GM23338 (cell line): ENCODE data around the gene TMTC4. TPM values are rescaled to one million over a fixed set of nuclear protein-coding genes. Genes with fewer than 3 reads are reported as not detected.
A peak's percentile ranks its signal among the peaks of the same experiment; 100 is the strongest.

Experiments
- ATAC-seq: fragments of 200-7000 bp; cut with Tn5 transposase; 3 replicates; pipeline ENCODE4 v1.9.1; 2020
- DNase-seq: peaks from one replicate; pipeline ENCODE4 v3.0.0-alpha.2; 2015; ENCODE audit warnings: low spot score
- H2AFZ ChIP-seq: fragments of 200-600 bp; sonication (generic); 2 replicates; pipeline ENCODE4 v1.8.0; 2016; ENCODE audit warnings: antibody characterized with exemption, mild to moderate bottlenecking, moderate library complexity
- H3F3A ChIP-seq: fragments of 200-600 bp; sonication (generic); replicated peaks from 2 replicates; pipeline ENCODE4 v1.8.0; 2017; ENCODE audit warnings: antibody characterized with exemption, mixed run types, low read depth
- H3K27ac ChIP-seq: fragments of 200-600 bp; sonication (generic); 2 replicates; pipeline ENCODE4 v1.6.1; 2016; ENCODE audit warnings: low read depth
- H3K27me3 ChIP-seq: fragments of 200-600 bp; sonication (generic); 2 replicates; pipeline ENCODE4 v1.8.0; 2016; ENCODE audit warnings: mild to moderate bottlenecking, mixed run types, moderate library complexity; ENCODE audit not compliant: insufficient read depth
- H3K36me3 ChIP-seq: fragments of 200-600 bp; sonication (generic); 2 replicates; pipeline ENCODE4 v1.8.0; 2016; ENCODE audit warnings: mild to moderate bottlenecking; ENCODE audit not compliant: insufficient read depth
- H3K4me1 ChIP-seq: fragments of 200-600 bp; sonication (generic); 2 replicates; pipeline ENCODE4 v1.8.0; 2016; ENCODE audit warnings: mild to moderate bottlenecking, moderate library complexity; ENCODE audit not compliant: insufficient read depth
- H3K4me2 ChIP-seq: fragments of 200-600 bp; sonication (generic); 2 replicates; pipeline ENCODE4 v1.7.1; 2017; ENCODE audit warnings: mixed run types
- H3K4me3 ChIP-seq: fragments of 200-600 bp; sonication (generic); 2 replicates; pipeline ENCODE4 v1.6.1; 2016; ENCODE audit warnings: mixed run types
- H3K79me2 ChIP-seq: fragments of 200-600 bp; sonication (generic); replicated peaks from 2 replicates; pipeline ENCODE4 v1.8.0; 2017; ENCODE audit warnings: mild to moderate bottlenecking; ENCODE audit not compliant: insufficient read depth
- H3K9me2 ChIP-seq: fragments of 200-600 bp; sonication (generic); 2 replicates; pipeline ENCODE4 v1.8.0; 2017; ENCODE audit not compliant: insufficient read depth
- H4K20me1 ChIP-seq: fragments of 200-600 bp; sonication (generic); replicated peaks from 2 replicates; pipeline ENCODE4 v1.8.0; 2017; ENCODE audit warnings: mild to moderate bottlenecking; ENCODE audit not compliant: insufficient read depth
- H3K27ac Mint-ChIP-seq: 2 replicates; pipeline ENCODE4 v1.8.0; 2020; ENCODE audit warnings: inconsistent platforms, mild to moderate bottlenecking, moderate library complexity, mixed read lengths
- H3K27me3 Mint-ChIP-seq: 3 replicates; pipeline ENCODE4 v1.8.0; 2022; ENCODE audit warnings: low read depth, mild to moderate bottlenecking, moderate library complexity, mixed read lengths, inconsistent platforms; ENCODE audit not compliant: insufficient read depth, poor library complexity
- H3K36me3 Mint-ChIP-seq: 3 replicates; pipeline ENCODE4 v1.8.0; 2021; ENCODE audit warnings: low read depth, mild to moderate bottlenecking, inconsistent platforms, moderate library complexity, mixed read lengths
- H3K4me1 Mint-ChIP-seq: 3 replicates; pipeline ENCODE4 v1.8.0; 2020; ENCODE audit warnings: mild to moderate bottlenecking, inconsistent platforms, mixed read lengths
- H3K4me3 Mint-ChIP-seq: 3 replicates; pipeline ENCODE4 v1.8.0; 2021; ENCODE audit warnings: moderate library complexity, mild to moderate bottlenecking, inconsistent platforms, mixed read lengths
- H3K9me3 Mint-ChIP-seq: 3 replicates; pipeline ENCODE4 v1.8.0; 2020; ENCODE audit warnings: moderate library complexity, mild to moderate bottlenecking, inconsistent platforms, mixed read lengths
- CREB1 ChIP-seq: fragments of 250-450 bp; sonication (Bioruptor Pico); IDR thresholded peaks from 2 replicates; pipeline ENCODE4 v1.5.0; 2020; ENCODE audit warnings: low read depth, mild to moderate bottlenecking, moderate library complexity
- CTCF ChIP-seq, 2 experiments: fragments of 200-600 bp in 1 of 2; sonication (generic) in 1 of 2; conservative IDR thresholded peaks; 2 replicates each; pipeline versions ENCODE4 v1.5.1 to v1.6.1; 2016 to 2017; ENCODE audit warnings: antibody characterized with exemption in 2 of 2, low read depth in 2 of 2, mild to moderate bottlenecking in 2 of 2, moderate library complexity in 1 of 2
- ETS1 ChIP-seq: IDR thresholded peaks from 2 replicates; pipeline ENCODE4 v1.6.1; 2016; ENCODE audit warnings: antibody characterized with exemption
- EZH2 ChIP-seq: fragments of 200-600 bp; sonication (generic); IDR thresholded peaks from one replicate; pipeline ENCODE4 v1.8.0; 2017; ENCODE audit warnings: antibody characterized with exemption, mild to moderate bottlenecking, low read depth; ENCODE audit not compliant: unreplicated experiment
- EZH2phosphoT487 ChIP-seq: fragments of 200-600 bp; sonication (generic); IDR thresholded peaks from one replicate; pipeline ENCODE4 v1.8.1; 2018; ENCODE audit warnings: antibody characterized with exemption; ENCODE audit not compliant: unreplicated experiment
- JUNB ChIP-seq: IDR thresholded peaks from one replicate; pipeline ENCODE4 v1.6.1; 2016; ENCODE audit warnings: antibody characterized with exemption; ENCODE audit not compliant: unreplicated experiment
- NANOG ChIP-seq: IDR thresholded peaks from 2 replicates; pipeline ENCODE4 v1.6.1; 2016; ENCODE audit warnings: antibody characterized with exemption, borderline replicate concordance
- POLR2AphosphoS5 ChIP-seq: IDR thresholded peaks from 2 replicates; pipeline ENCODE4 v1.6.1; 2016; ENCODE audit warnings: antibody characterized with exemption, low read depth
- STAT1 ChIP-seq: IDR thresholded peaks from one replicate; pipeline ENCODE4 v1.6.1; 2016; ENCODE audit warnings: antibody characterized with exemption; ENCODE audit not compliant: unreplicated experiment
- ZNF114 ChIP-seq: fragments of 250-450 bp; sonication (Bioruptor Pico); IDR thresholded peaks from 2 replicates; pipeline ENCODE4 v1.5.0; 2020; ENCODE audit warnings: mild to moderate bottlenecking, moderate library complexity
- ZNF331 ChIP-seq: fragments of 250-450 bp; sonication (Bioruptor Pico); IDR thresholded peaks from 2 replicates; pipeline ENCODE4 v1.5.0; 2020; ENCODE audit warnings: low read depth, mild to moderate bottlenecking, moderate library complexity
- ZNF462 ChIP-seq: fragments of 250-450 bp; sonication (Bioruptor Pico); IDR thresholded peaks from 2 replicates; pipeline ENCODE4 v1.5.0; 2020; ENCODE audit warnings: mild to moderate bottlenecking, moderate library complexity
- polyA plus RNA-seq: library from polyadenylated mRNA; unstranded; fragments of >200 nt; fragmentation: Nextera tagmentation; extraction: Ambion mirVana; gene quantifications from 2 replicates; pipeline ENCODE4 v1.2.1, GENCODE V29; 2016
- total RNA-seq: library from RNA; depleted of rRNA; stranded (reverse); fragments of >200 nt; shearing (Covaris generic); gene quantifications from 2 replicates; pipeline ENCODE4 v1.2.3, GENCODE V29; 2014
- TF ChIP-seq, protein P1 (sequence below): IDR thresholded peaks from one replicate; pipeline ENCODE4 v1.6.1; 2018; ENCODE audit warnings: antibody characterized with exemption; ENCODE audit not compliant: unreplicated experiment

Gene TMTC4
- total and polyA plus RNA-seq, 2 experiments from 2014 or later = 21.9 to 50.0 TPM

DNA sequence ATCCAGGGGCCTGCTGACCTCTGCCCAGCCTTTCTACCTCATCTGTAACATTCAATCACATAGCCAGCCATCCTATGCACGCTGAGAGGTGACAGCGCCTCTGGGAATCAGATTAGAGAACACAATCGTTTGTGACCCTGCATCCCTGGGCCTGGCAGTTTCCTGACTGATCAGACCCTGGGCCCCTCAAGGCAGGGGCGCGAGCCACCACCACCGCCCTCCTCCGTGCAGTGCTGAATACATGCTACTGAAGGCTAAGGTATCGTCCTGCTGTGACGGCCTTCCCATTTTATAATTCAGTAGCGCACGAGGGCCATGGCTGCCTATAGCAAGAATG lies 1.3 kb downstream of the TMTC4 start:
- Histone ChIP-seq H3K27me3 (peaks cover 13% of the 10 kb centered on the region), H3K4me2 (peak overlapping the region; percentile 97), H3K27ac (no peak overlapping the region), H3K79me2 (peaks cover 34% of the 10 kb centered on the region), H3K36me3 (no peaks in the 10 kb centered on the region), H3K4me3 (peak overlapping the region; percentile 82), H2AFZ (peak overlapping the region; percentile 78; the same call in 1 of the 2 replicates), H3F3A (0 out of 2 replicates have a peak, but pooled peaks cover 6% of the 10 kb centered on the region), H4K20me1 (no peaks in the 10 kb centered on the region; the same call in 1 of the 2 replicates), H3K4me1 (peaks cover 12% of the 10 kb centered on the region), H3K9me2 (no peaks in the 10 kb centered on the region)
- Mint-ChIP-seq H3K4me3 (peak overlapping the region; percentile 93), H3K9me3 (no peaks in the 10 kb centered on the region; the same call in 2 of the 3 replicates), H3K36me3 (peaks cover 23% of the 10 kb centered on the region), H3K27ac (no peak overlapping the region), H3K4me1 (peaks cover 21% of the 10 kb centered on the region), H3K27me3 (peaks cover 17% of the 10 kb centered on the region)
- DNase-seq = peak; percentile 52
- peak; percentile 20 for ATAC-seq
- TF ChIP-seq NANOG (no peak), CREB1 (CRISPR knock-in tag) (no peak), CTCF (conservative IDR thresholded peaks at IDR 0.05; ENCODE audit: low read depth in 2 of 2) (no peak), ZNF462 (no peak), EZH2phosphoT487 (no peak), EZH2 (no peak), POLR2AphosphoS5 (no peak), ZNF114 (CRISPR knock-in tag) (no peak), ETS1 (no peak), STAT1 (no peak), JUNB (no peak), ZNF331 (no peak)
- TF ChIP-seq, protein P1, sequence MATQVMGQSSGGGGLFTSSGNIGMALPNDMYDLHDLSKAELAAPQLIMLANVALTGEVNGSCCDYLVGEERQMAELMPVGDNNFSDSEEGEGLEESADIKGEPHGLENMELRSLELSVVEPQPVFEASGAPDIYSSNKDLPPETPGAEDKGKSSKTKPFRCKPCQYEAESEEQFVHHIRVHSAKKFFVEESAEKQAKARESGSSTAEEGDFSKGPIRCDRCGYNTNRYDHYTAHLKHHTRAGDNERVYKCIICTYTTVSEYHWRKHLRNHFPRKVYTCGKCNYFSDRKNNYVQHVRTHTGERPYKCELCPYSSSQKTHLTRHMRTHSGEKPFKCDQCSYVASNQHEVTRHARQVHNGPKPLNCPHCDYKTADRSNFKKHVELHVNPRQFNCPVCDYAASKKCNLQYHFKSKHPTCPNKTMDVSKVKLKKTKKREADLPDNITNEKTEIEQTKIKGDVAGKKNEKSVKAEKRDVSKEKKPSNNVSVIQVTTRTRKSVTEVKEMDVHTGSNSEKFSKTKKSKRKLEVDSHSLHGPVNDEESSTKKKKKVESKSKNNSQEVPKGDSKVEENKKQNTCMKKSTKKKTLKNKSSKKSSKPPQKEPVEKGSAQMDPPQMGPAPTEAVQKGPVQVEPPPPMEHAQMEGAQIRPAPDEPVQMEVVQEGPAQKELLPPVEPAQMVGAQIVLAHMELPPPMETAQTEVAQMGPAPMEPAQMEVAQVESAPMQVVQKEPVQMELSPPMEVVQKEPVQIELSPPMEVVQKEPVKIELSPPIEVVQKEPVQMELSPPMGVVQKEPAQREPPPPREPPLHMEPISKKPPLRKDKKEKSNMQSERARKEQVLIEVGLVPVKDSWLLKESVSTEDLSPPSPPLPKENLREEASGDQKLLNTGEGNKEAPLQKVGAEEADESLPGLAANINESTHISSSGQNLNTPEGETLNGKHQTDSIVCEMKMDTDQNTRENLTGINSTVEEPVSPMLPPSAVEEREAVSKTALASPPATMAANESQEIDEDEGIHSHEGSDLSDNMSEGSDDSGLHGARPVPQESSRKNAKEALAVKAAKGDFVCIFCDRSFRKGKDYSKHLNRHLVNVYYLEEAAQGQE = no peak
